GM23248 (cell line): ENCODE measurements around the gene SEMA5B. TPM values are rescaled to one million over a fixed set of nuclear protein-coding genes. Genes with fewer than 3 reads are reported as not detected.

Experiments
- DNase-seq: peaks from one replicate; pipeline ENCODE4 v3.0.0-alpha.2; 2015
- H2AFZ ChIP-seq: fragments of 200-600 bp; sonication (generic); 2 replicates; pipeline ENCODE4 v1.6.1; 2016; ENCODE audit warnings: antibody characterized with exemption
- H3F3A ChIP-seq: fragments of 200-600 bp; sonication (generic); 2 replicates; pipeline ENCODE4 v1.6.1; 2016; ENCODE audit warnings: mild to moderate bottlenecking, antibody characterized with exemption, mixed run types; ENCODE audit not compliant: insufficient read depth
- H3K27ac ChIP-seq: fragments of 200-600 bp; sonication (generic); 2 replicates; pipeline ENCODE4 v1.5.1; 2016; ENCODE audit warnings: mild to moderate bottlenecking
- H3K27me3 ChIP-seq: fragments of 200-600 bp; sonication (generic); replicated peaks from 2 replicates; pipeline ENCODE4 v1.6.1; 2016; ENCODE audit warnings: mild to moderate bottlenecking; ENCODE audit not compliant: insufficient read depth
- H3K36me3 ChIP-seq: fragments of 200-600 bp; sonication (generic); 2 replicates; pipeline ENCODE4 v1.6.1; 2016; ENCODE audit warnings: low read depth, mild to moderate bottlenecking
- H3K4me1 ChIP-seq: fragments of 200-600 bp; sonication (generic); 2 replicates; pipeline ENCODE4 v1.6.1; 2016; ENCODE audit warnings: mild to moderate bottlenecking; ENCODE audit not compliant: insufficient read depth
- H3K4me2 ChIP-seq: fragments of 200-600 bp; sonication (generic); one replicate; pipeline ENCODE4 v1.6.1; 2016; ENCODE audit warnings: mild to moderate bottlenecking; ENCODE audit not compliant: unreplicated experiment
- H3K4me3 ChIP-seq: fragments of 200-600 bp; sonication (generic); 2 replicates; pipeline ENCODE4 v1.5.1; 2016; ENCODE audit warnings: mild to moderate bottlenecking
- H3K79me2 ChIP-seq: fragments of 200-600 bp; sonication (generic); 2 replicates; pipeline ENCODE4 v1.6.1; 2016; ENCODE audit warnings: mild to moderate bottlenecking; ENCODE audit not compliant: insufficient read depth
- H3K9ac ChIP-seq: fragments of 200-600 bp; sonication (generic); 2 replicates; pipeline ENCODE4 v1.6.1; 2016; ENCODE audit warnings: mild to moderate bottlenecking
- H3K9me2 ChIP-seq: fragments of 200-600 bp; sonication (generic); 2 replicates; pipeline ENCODE4 v1.6.1; 2016; ENCODE audit warnings: mixed run types, mild to moderate bottlenecking, moderate library complexity; ENCODE audit not compliant: insufficient read depth
- H3K9me3 ChIP-seq: fragments of 200-600 bp; sonication (generic); one replicate; pipeline ENCODE4 v1.6.1; 2017; ENCODE audit warnings: low read depth
- H4K20me1 ChIP-seq: fragments of 200-600 bp; sonication (generic); 2 replicates; pipeline ENCODE4 v1.6.0; 2016; ENCODE audit not compliant: insufficient read depth
- EZH2 ChIP-seq: fragments of 200-600 bp; sonication (generic); IDR thresholded peaks from 2 replicates; pipeline ENCODE4 v1.6.1; 2018; ENCODE audit warnings: antibody characterized with exemption, mild to moderate bottlenecking; ENCODE audit not compliant: insufficient read depth, poor library complexity, severe bottlenecking
- EZH2phosphoT487 ChIP-seq: fragments of 200-600 bp; sonication (generic); IDR thresholded peaks from 2 replicates; pipeline ENCODE4 v1.6.1; 2018; ENCODE audit warnings: antibody characterized with exemption, moderate library complexity, mild to moderate bottlenecking, low read depth; ENCODE audit not compliant: insufficient read depth
- WGBS, 2 experiments: methylation state at CpG; one replicate each; pipeline ENCODE4 v1.1.6; 2015 to 2017; ENCODE audit warnings: low lambda C conversion rate in 2 of 2, low coverage in 1 of 2; ENCODE audit errors: missing lambda C conversion rate in 2 of 2; 5-methylcytosine and 5-hydroxymethylcytosine counted together
- in situ Hi-C: fragments of 300-500 bp; cut with MboI; formaldehyde crosslinking; loops from 2 replicates; pipeline ENCODE4 v1.15.0; 2020
- polyA plus RNA-seq: library from polyadenylated mRNA; unstranded; fragments of >200 nt; fragmentation: Nextera tagmentation; extraction: Ambion mirVana; gene quantifications from 2 replicates; pipeline ENCODE4 v1.2.1, GENCODE V29; 2016
- total RNA-seq: library from RNA; depleted of rRNA; stranded (reverse); fragments of >200 nt; shearing (Covaris generic); gene quantifications from 2 replicates; pipeline ENCODE4 v1.2.3, GENCODE V29; 2014

SEMA5B gene
- total and polyA plus RNA-seq, 2 experiments from 2014 or later, result not detected

DNA sequence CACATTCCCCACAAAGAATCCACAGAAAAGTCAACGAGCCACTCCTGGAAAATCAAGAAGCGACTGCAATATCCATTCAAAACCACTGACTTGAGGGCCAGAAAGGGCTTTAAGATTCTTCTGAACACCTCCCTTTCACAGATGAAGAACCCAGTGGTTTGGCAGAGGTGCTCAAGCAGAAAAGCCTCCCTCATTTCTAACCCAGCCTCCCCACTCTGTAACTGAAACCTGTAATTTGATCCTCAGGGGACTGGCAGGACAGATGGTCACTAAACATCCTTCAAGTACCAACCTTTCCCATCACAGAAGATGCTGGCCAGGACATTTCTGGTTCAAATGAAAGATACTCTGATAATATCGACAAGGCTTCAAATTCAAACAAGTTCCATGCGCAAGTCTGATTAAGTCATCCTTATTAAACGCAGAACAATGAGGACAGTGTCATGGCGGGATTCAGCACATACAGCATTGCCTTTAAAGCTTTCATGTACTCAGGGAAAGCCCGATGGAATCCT is 5.5 kb downstream of the SEMA5B start:
- Histone ChIP-seq H4K20me1 (no peaks in the 10 kb centered on the region), H3K9me2 (no peaks in the 10 kb centered on the region), H3K9ac (no peak overlapping the region), H3K4me1 (0 out of 2 replicates have a peak, but pooled peaks cover 2% of the 10 kb centered on the region), H3K36me3 (no peaks in the 10 kb centered on the region), H3K4me2 (no peak overlapping the region), H3F3A (no peaks in the 10 kb centered on the region), H2AFZ (no peak overlapping the region), H3K79me2 (no peaks in the 10 kb centered on the region), H3K4me3 (no peak overlapping the region), H3K27ac (no peak overlapping the region), H3K9me3 (no peaks in the 10 kb centered on the region), H3K27me3 (peaks cover 91% of the 10 kb centered on the region)
- no peak for DNase-seq
- in situ Hi-C loops, result no loop called here
- TF ChIP-seq EZH2phosphoT487 (no peak), EZH2 (no peak)
- WGBS, 2 experiments, result 61 to 67% methylated on average over 7 of the region's 7 CpGs

DNA sequence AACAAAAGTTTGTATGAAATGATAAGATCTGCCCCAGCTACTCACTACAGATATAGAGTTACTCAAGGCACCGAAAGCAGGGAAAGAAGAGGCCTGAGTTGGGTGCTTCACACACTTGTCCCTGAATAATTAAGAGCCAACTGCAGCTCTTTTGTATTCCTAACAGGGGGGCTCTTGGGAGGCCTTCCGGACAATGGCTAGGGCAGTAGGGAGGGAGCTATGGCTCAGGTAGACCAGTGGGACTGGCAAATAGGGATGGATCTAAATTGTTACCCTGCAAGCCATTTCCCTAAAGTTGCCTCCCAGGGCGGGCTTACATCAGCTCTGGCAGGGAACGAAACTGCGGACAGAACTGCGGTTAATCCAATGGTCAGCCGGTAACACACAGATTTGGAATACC is 6.2 kb downstream of the SEMA5B start:
- no peak for DNase-seq
- no peaks in the 10 kb centered on the region for H3K4me1 ChIP-seq
- H3K27me3 ChIP-seq, result peaks cover 90% of the 10 kb centered on the region
- no peaks in the 10 kb centered on the region for H4K20me1 ChIP-seq
- H3K4me2 ChIP-seq, result no peak overlapping the region
- H2AFZ ChIP-seq, result no peak overlapping the region
- no peaks in the 10 kb centered on the region for H3F3A ChIP-seq
- no peak overlapping the region for H3K27ac ChIP-seq
- H3K4me3 ChIP-seq, result no peak overlapping the region
- in situ Hi-C loops, result no loop called here
- WGBS, 2 experiments, result 83 to 88% methylated on average over 7 of the region's 7 CpGs
- no peaks in the 10 kb centered on the region for H3K9me2 ChIP-seq
- TF ChIP-seq EZH2 (no peak), EZH2phosphoT487 (no peak)
- H3K9ac ChIP-seq, result no peak overlapping the region
- H3K9me3 ChIP-seq, result no peaks in the 10 kb centered on the region
- no peaks in the 10 kb centered on the region for H3K36me3 ChIP-seq
- no peaks in the 10 kb centered on the region for H3K79me2 ChIP-seq

DNA sequence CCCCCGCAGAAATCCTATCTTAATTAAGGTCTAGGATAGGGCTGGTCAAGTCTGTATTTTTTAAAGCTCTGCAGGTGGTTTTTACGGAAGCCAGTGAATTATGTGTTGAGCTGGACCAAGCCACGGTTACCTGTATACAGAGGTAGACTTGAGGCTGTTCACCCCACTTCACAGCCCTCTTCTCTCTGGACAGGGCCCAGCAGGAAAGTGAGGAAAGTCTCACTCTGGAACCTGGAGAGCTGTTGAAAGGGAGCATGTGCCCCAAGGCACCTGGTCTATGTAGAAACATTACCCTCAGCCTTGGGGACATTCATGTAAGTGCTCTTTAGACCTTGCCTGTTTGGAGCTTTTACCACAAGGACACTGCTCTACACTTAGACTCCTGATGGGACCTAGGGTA is 6.9 kb downstream of the SEMA5B start:
- Histone ChIP-seq H3K27ac (no peak overlapping the region), H4K20me1 (no peaks in the 10 kb centered on the region), H3K27me3 (peaks cover 86% of the 10 kb centered on the region), H3K4me3 (no peak overlapping the region), H3K4me1 (no peaks in the 10 kb centered on the region), H3K36me3 (no peaks in the 10 kb centered on the region), H3K79me2 (no peaks in the 10 kb centered on the region), H3K9ac (no peak overlapping the region), H2AFZ (no peak overlapping the region), H3K9me2 (no peaks in the 10 kb centered on the region), H3K9me3 (no peaks in the 10 kb centered on the region), H3F3A (no peaks in the 10 kb centered on the region), H3K4me2 (no peak overlapping the region)
- in situ Hi-C loops, result no loop called here
- TF ChIP-seq EZH2, result no peak
- TF ChIP-seq EZH2phosphoT487, result no peak
- WGBS, 2 experiments, result 49 to 67% methylated on average over 3 of the region's 3 CpGs
- no peak for DNase-seq

DNA sequence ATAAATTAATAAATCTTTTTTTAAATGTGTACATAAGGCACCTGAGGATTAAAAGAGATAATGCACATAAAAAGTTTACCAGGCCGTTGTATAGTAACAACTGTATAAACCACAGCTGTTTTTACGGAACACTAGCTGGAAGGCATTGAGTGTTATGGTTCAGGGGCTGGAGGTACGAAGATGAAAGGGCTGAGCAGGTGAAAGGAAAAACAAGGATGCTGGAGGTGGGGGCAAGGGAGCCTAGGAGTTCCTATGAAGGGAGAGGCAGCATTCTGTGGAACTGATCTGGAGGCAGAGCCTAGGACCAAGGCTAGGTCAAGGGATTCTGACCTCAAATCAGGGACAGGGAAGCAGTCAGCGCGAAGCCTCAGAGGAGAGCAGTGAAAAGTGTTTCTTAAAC is 8.0 kb downstream of the SEMA5B start:
- in situ Hi-C loops, result no loop called here
- Histone ChIP-seq H2AFZ (no peak overlapping the region), H3K9me3 (no peaks in the 10 kb centered on the region), H3K4me3 (no peak overlapping the region), H3K36me3 (no peaks in the 10 kb centered on the region), H3K9me2 (no peaks in the 10 kb centered on the region), H3K9ac (no peak overlapping the region), H3K79me2 (no peaks in the 10 kb centered on the region), H3K27ac (no peak overlapping the region), H3K4me2 (no peak overlapping the region), H4K20me1 (no peaks in the 10 kb centered on the region), H3F3A (no peaks in the 10 kb centered on the region), H3K4me1 (no peaks in the 10 kb centered on the region), H3K27me3 (peaks cover 83% of the 10 kb centered on the region)
- no peak for DNase-seq
- WGBS, 2 experiments, result 73 to 79% methylated on average over 5 of the region's 5 CpGs
- no peak for TF ChIP-seq EZH2
- TF ChIP-seq EZH2phosphoT487, result no peak

DNA sequence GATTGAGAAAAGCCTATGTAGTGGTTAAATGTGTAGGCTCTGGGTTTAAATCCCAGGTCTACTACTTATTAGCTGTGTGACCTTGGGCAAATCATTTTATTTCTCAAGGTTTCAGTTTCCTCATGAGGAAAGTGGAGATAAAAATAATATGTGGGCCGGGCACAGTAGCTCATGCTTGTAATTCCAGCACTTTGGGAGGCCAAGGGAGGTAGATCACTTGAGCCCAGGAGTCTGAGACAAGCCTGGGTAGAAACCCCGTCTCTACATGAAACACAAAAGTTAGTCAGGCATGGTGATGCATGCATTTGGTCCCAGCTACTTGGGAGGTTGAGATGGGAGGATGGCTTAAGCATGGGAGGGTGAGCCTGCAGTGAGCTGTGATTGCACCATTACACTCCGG is 8.4 kb downstream of the SEMA5B start:
- no peak for TF ChIP-seq EZH2
- TF ChIP-seq EZH2phosphoT487, result no peak
- 55 to 62% methylated on average over 3 of the region's 3 CpGs for WGBS, 2 experiments
- H3K9ac ChIP-seq, result no peak overlapping the region
- no peaks in the 10 kb centered on the region for H3K79me2 ChIP-seq
- no peak for DNase-seq
- no peak overlapping the region for H3K4me2 ChIP-seq
- H3K36me3 ChIP-seq, result no peaks in the 10 kb centered on the region
- no peaks in the 10 kb centered on the region for H3K4me1 ChIP-seq
- in situ Hi-C loops, result no loop called here
- no peak overlapping the region for H3K4me3 ChIP-seq
- H4K20me1 ChIP-seq, result no peaks in the 10 kb centered on the region
- peaks cover 83% of the 10 kb centered on the region for H3K27me3 ChIP-seq
- H2AFZ ChIP-seq, result no peak overlapping the region
- H3K9me3 ChIP-seq, result no peaks in the 10 kb centered on the region
- H3F3A ChIP-seq, result no peaks in the 10 kb centered on the region
- no peak overlapping the region for H3K27ac ChIP-seq
- no peaks in the 10 kb centered on the region for H3K9me2 ChIP-seq
